Liver (tissue), 9 donors: Measurements from ENCODE around the gene DIS3L. TPM values are rescaled to one million over a fixed set of nuclear protein-coding genes. Genes with fewer than 3 reads are reported as not detected.

ENCODE experiments used
- DNase-seq: peaks from one replicate; pipeline ENCODE4 v3.0.0-alpha.2; 2017; ENCODE audit warnings: low spot score
- H3K27ac ChIP-seq, 2 donors: one replicate each; pipeline ENCODE4 v1.7.0; 2013; ENCODE audit warnings: inconsistent platforms in 2 of 2, low read length in 2 of 2, control low read depth in 1 of 2, low read depth in 1 of 2, mild to moderate bottlenecking in 1 of 2
- H3K27me3 ChIP-seq, 4 donors: one replicate each; pipeline versions ENCODE4 v1.6.1 to v1.7.0; 2013; ENCODE audit warnings: low read length in 3 of 4, inconsistent platforms in 1 of 4, mild to moderate bottlenecking in 1 of 4, moderate library complexity in 1 of 4; ENCODE audit not compliant: control insufficient read depth in 4 of 4, insufficient read depth in 4 of 4
- H3K36me3 ChIP-seq, 4 donors: one replicate each; pipeline versions ENCODE4 v1.6.1 to v1.7.0; 2013; ENCODE audit warnings: low read length in 3 of 4, mild to moderate bottlenecking in 3 of 4, low read depth in 1 of 4, moderate library complexity in 1 of 4; ENCODE audit not compliant: control insufficient read depth in 4 of 4, insufficient read depth in 3 of 4
- H3K4me1 ChIP-seq, 4 donors: one replicate each; pipeline versions ENCODE4 v1.6.1 to v1.7.0; 2013; ENCODE audit warnings: low read length in 3 of 4, mild to moderate bottlenecking in 3 of 4, moderate library complexity in 1 of 4; ENCODE audit not compliant: control insufficient read depth in 4 of 4, insufficient read depth in 4 of 4
- H3K4me3 ChIP-seq, 3 donors: one replicate each; pipeline versions ENCODE4 v1.6.1 to v1.7.0; 2013; ENCODE audit warnings: low read length in 3 of 3, control low read depth in 1 of 3, low read depth in 1 of 3, mild to moderate bottlenecking in 1 of 3
- H3K9ac ChIP-seq, 2 donors: one replicate each; pipeline ENCODE4 v1.7.0; 2013; ENCODE audit warnings: low read length in 2 of 2, mild to moderate bottlenecking in 2 of 2, moderate library complexity in 2 of 2, control low read depth in 1 of 2, low read depth in 1 of 2
- H3K9me3 ChIP-seq, 4 donors: one replicate each; pipeline versions ENCODE4 v1.6.1 to v1.7.0; 2013; ENCODE audit warnings: low read length in 3 of 4; ENCODE audit not compliant: control insufficient read depth in 4 of 4
- ATF3 ChIP-seq: IDR thresholded peaks from 2 replicates; pipeline ENCODE4 v1.6.1; 2016; ENCODE audit warnings: antibody characterized with exemption
- CTCF ChIP-seq: fragments of 150-350 bp; IDR thresholded peaks from 2 replicates; pipeline ENCODE4 v1.5.1; 2017; ENCODE audit warnings: improper control_type of control experiment, low read depth, low read length; ENCODE audit not compliant: missing input control
- EGR1 ChIP-seq, 2 donors: IDR thresholded peaks; 2 replicates each; pipeline ENCODE4 v1.6.1; 2016 to 2018; ENCODE audit warnings: antibody characterized with exemption in 2 of 2, low read depth in 2 of 2
- FOXA1 ChIP-seq: IDR thresholded peaks from 2 replicates; pipeline ENCODE4 v1.6.1; 2016; ENCODE audit warnings: antibody characterized with exemption
- FOXA2 ChIP-seq: IDR thresholded peaks from 2 replicates; pipeline ENCODE4 v1.6.1; 2016; ENCODE audit warnings: antibody characterized with exemption
- GABPA ChIP-seq, 2 donors: IDR thresholded peaks in 1 of 2; conservative IDR thresholded peaks in 1 of 2; 2 replicates each; pipeline ENCODE4 v1.6.1; 2016; ENCODE audit warnings: antibody characterized with exemption in 2 of 2, mild to moderate bottlenecking in 1 of 2, moderate library complexity in 1 of 2
- HNF4A ChIP-seq, 2 donors: conservative IDR thresholded peaks; 2 replicates each; pipeline ENCODE4 v1.6.1; 2016; ENCODE audit warnings: antibody characterized with exemption in 2 of 2, mild to moderate bottlenecking in 2 of 2
- HNF4G ChIP-seq: IDR thresholded peaks from 2 replicates; pipeline ENCODE4 v1.6.1; 2016; ENCODE audit warnings: antibody characterized with exemption
- JUND ChIP-seq, 2 donors: IDR thresholded peaks; 2 replicates each; pipeline ENCODE4 v1.6.1; 2016; ENCODE audit warnings: antibody characterized with exemption in 2 of 2
- MAX ChIP-seq: IDR thresholded peaks from 2 replicates; pipeline ENCODE4 v1.6.1; 2016; ENCODE audit warnings: antibody characterized with exemption
- NR2F2 ChIP-seq: IDR thresholded peaks from 2 replicates; pipeline ENCODE4 v1.6.1; 2016; ENCODE audit warnings: antibody characterized with exemption
- RAD21 ChIP-seq, 2 donors: IDR thresholded peaks; 2 replicates each; pipeline ENCODE4 v1.6.1; 2016; ENCODE audit warnings: antibody characterized with exemption in 2 of 2, mild to moderate bottlenecking in 2 of 2
- RXRA ChIP-seq, 2 donors: IDR thresholded peaks; 2 replicates each; pipeline ENCODE4 v1.6.1; 2017 to 2018; ENCODE audit warnings: antibody characterized with exemption in 2 of 2, mild to moderate bottlenecking in 1 of 2
- SP1 ChIP-seq: IDR thresholded peaks from 2 replicates; pipeline ENCODE4 v1.6.1; 2018; ENCODE audit warnings: antibody characterized with exemption, mild to moderate bottlenecking
- TAF1 ChIP-seq: conservative IDR thresholded peaks from 2 replicates; pipeline ENCODE4 v1.6.1; 2016; ENCODE audit warnings: antibody characterized with exemption, mild to moderate bottlenecking
- YY1 ChIP-seq: IDR thresholded peaks from 2 replicates; pipeline ENCODE4 v1.6.1; 2016; ENCODE audit warnings: antibody characterized with exemption, mild to moderate bottlenecking
- WGBS: extraction: QIAGEN DNeasy Blood & Tissue Kit; methylation state at CpG from one replicate; pipeline ENCODE4 v1.1.7; 2013; 5-methylcytosine and 5-hydroxymethylcytosine counted together
- polyA plus RNA-seq, 2 donors: library from polyadenylated mRNA; stranded (reverse) in 1 of 2; unstranded in 1 of 2; fragments of 200-250 nt in 1 of 2; fragments of >200 nt in 1 of 2; fragmentation: Nextera tagmentation in 1 of 2; extraction: Ambion mirVana in 1 of 2; gene quantifications; one replicate each; pipeline versions ENCODE4 v1.2.1 to v1.2.3, GENCODE V29; 2013 to 2015
- total RNA-seq, 2 donors: library from RNA; depleted of rRNA; stranded (reverse); fragments of >200 nt; gene quantifications; one replicate each; pipeline ENCODE4 v1.2.3, GENCODE V29; 2014
- donor health status: healthy.
- donor health status: healthy.
- donor health status: healthy.
- donor health status: healthy.
- donor health status: healthy.

Gene DIS3L
- total and polyA plus RNA-seq, 4 donors: 9.9 to 40.2 (median 15.7) TPM

GRCh38 chr15:66254951-66255676 is 38.3 kb upstream of the DIS3L start:
- Histone ChIP-seq H3K4me1 (peaks cover 15 to 26% (median 21%) of the 10 kb centered on the region in 4 donors), H3K27ac (no peak overlapping the region), H3K4me3 (no peak overlapping the region), H3K36me3 (no peaks in the 10 kb centered on the region), H3K27me3 (peaks cover 0 to 14% (median 7%) of the 10 kb centered on the region in 4 donors), H3K9ac (no peak overlapping the region), H3K9me3 (no peaks in the 10 kb centered on the region)
- DNase-seq: no peak
- TF ChIP-seq HNF4G (no peak), CTCF (no peak), RXRA (IDR thresholded peaks at IDR 0.05) (no peak), RAD21 (IDR thresholded peaks at IDR 0.05) (no peak), NR2F2 (no peak), GABPA (IDR thresholded peaks at IDR 0.05 in 1 of 2, conservative IDR thresholded peaks at IDR 0.05 in 1 of 2) (no peak), FOXA2 (no peak), JUND (IDR thresholded peaks at IDR 0.05) (no peak), HNF4A (conservative IDR thresholded peaks at IDR 0.05) (no peak), ATF3 (no peak), EGR1 (IDR thresholded peaks at IDR 0.05; ENCODE audit: low read depth in 2 of 2) (no peak), YY1 (no peak)
- 29% methylated on average over 19 of the region's 19 CpGs for WGBS

GRCh38 chr15:66256692-66257091 is 36.7 kb upstream of the DIS3L start:
- no peak for DNase-seq
- no peaks in the 10 kb centered on the region for H3K36me3 ChIP-seq
- H3K27ac ChIP-seq: no peak overlapping the region
- no peaks in the 10 kb centered on the region for H3K9me3 ChIP-seq
- no peak overlapping the region for H3K9ac ChIP-seq
- no peak overlapping the region for H3K4me3 ChIP-seq
- peaks cover 14 to 26% (median 21%) of the 10 kb centered on the region in 4 donors for H3K4me1 ChIP-seq
- TF ChIP-seq FOXA1 (no peak), EGR1 (IDR thresholded peaks at IDR 0.05; ENCODE audit: low read depth in 2 of 2) (no peak), RXRA (IDR thresholded peaks at IDR 0.05) (no peak), RAD21 (IDR thresholded peaks at IDR 0.05) (no peak), JUND (IDR thresholded peaks at IDR 0.05) (no peak), CTCF (no peak), GABPA (IDR thresholded peaks at IDR 0.05 in 1 of 2, conservative IDR thresholded peaks at IDR 0.05 in 1 of 2) (no peak), HNF4G (no peak), ATF3 (no peak), HNF4A (conservative IDR thresholded peaks at IDR 0.05) (no peak), SP1 (no peak), TAF1 (no peak), MAX (no peak)
- H3K27me3 ChIP-seq: peaks cover 0 to 16% (median 6%) of the 10 kb centered on the region in 4 donors
- 65% methylated on average over 3 of the region's 3 CpGs for WGBS
